Activated CD4-positive, alpha-beta T cell treated with anti-CD3 and anti-CD28 coated beads, Interleukin-2, amount 10 ng/mL, durations not matched to agents 7 days and 5 days (primary cell): ENCODE data around the gene HCRTR1. TPM values are rescaled to one million over a fixed set of nuclear protein-coding genes. Genes with fewer than 3 reads are reported as not detected.

Source experiments
- total RNA-seq, 2 experiments: library from RNA; stranded (reverse); gene quantifications; one replicate each; pipeline ENCODE4 v1.2.3, GENCODE V29; 2021

The HCRTR1 gene
- total RNA-seq, 2 experiments from 2014 or later = not detected

Other genes with a start within 250 kb of the HCRTR1 start
- not detected for gene FABP3, start 244.6 kb upstream of the HCRTR1 start, total RNA-seq
- under 1 TPM in 1 of 2 experiments, not detected in 1; 0.20 TPM for gene SERINC2, start 204.5 kb upstream of the HCRTR1 start, total RNA-seq
- gene TINAGL1, start 41.2 kb upstream of the HCRTR1 start, total RNA-seq = not detected
- gene PEF1, start 27.2 kb downstream of the HCRTR1 start, total RNA-seq = 10 to 100 TPM; 50.4 to 51.6 TPM
- gene COL16A1, start 86.3 kb downstream of the HCRTR1 start, total RNA-seq = not detected
- under 1 TPM; 0.27 to 0.31 TPM for gene ADGRB2, start 146.7 kb downstream of the HCRTR1 start, total RNA-seq
- gene SPOCD1, start 198.3 kb downstream of the HCRTR1 start, total RNA-seq = under 1 TPM; 0.08 to 0.25 TPM